ENCODE results near the gene TCEAL5.
"Not testable (repeated sequence)": the region's sequence is repeated elsewhere in the genome, so short reads cannot be mapped to it uniquely, and the experiment has no call there.

TCEAL5 gene

GRCh38 chrX:103233263-103233662 lies 43.3 kb downstream of the TCEAL5 start:
- Histone ChIP-seq H3K36me3 (ENCODE audit: control insufficient read depth, insufficient read depth, low read length, severe bottlenecking) (no peaks in the 10 kb centered on the region), H3K27me3 (replicated peaks; ENCODE audit: control insufficient read depth, insufficient read depth, low read length) (peaks cover 43% of the 10 kb centered on the region), H3K4me3 (ENCODE audit: low read length) (no peak overlapping the region), H3K4me1 (ENCODE audit: control insufficient read depth, insufficient read depth, low read length) (no peaks in the 10 kb centered on the region), H3K9me3 (ENCODE audit: control insufficient read depth, low read length) (no peaks in the 10 kb centered on the region), H3K9ac (ENCODE audit: low read length) (no peak overlapping the region)
- DNase-seq (ENCODE audit: low read depth), result no peak

GRCh38 chrX:103225918-103226317 lies 50.6 kb downstream of the TCEAL5 start:
- not testable (repeated sequence) for H3K4me1 ChIP-seq (ENCODE audit: control insufficient read depth, insufficient read depth, low read length); H3K9ac ChIP-seq (ENCODE audit: low read length); H3K4me3 ChIP-seq (ENCODE audit: low read length); DNase-seq (ENCODE audit: low read depth); H3K36me3 ChIP-seq (ENCODE audit: control insufficient read depth, insufficient read depth, low read length, severe bottlenecking)
- peaks cover 35% of the 10 kb centered on the region for H3K27me3 ChIP-seq (replicated peaks; ENCODE audit: control insufficient read depth, insufficient read depth, low read length)
- peaks cover 18% of the 10 kb centered on the region for H3K9me3 ChIP-seq (ENCODE audit: control insufficient read depth, low read length)
